Measurements from ENCODE around the gene TTK. TPM values are rescaled to one million over a fixed set of nuclear protein-coding genes. Genes with fewer than 3 reads are reported as not detected.
"Not testable (repeated sequence)": the region's sequence is repeated elsewhere in the genome, so short reads cannot be mapped to it uniquely, and the experiment has no call there.

TTK gene
- total RNA-seq, 1 donor from 2014 or later, result 22.4 TPM

- H3K4me3 Mint-ChIP-seq; H3K4me1 Mint-ChIP-seq (ENCODE audit: low read depth); intact Hi-C loops (cut with micrococcal nuclease); DNase-seq (ENCODE audit: low spot score); H3K27me3 Mint-ChIP-seq (ENCODE audit: insufficient read depth); H3K27ac Mint-ChIP-seq; H3K9me3 Mint-ChIP-seq: not testable (repeated sequence)
- peaks cover 26% of the 10 kb centered on the region for H3K36me3 Mint-ChIP-seq (ENCODE audit: low read depth)
Observed at GRCh38 chr6:80048220-80048619, 43.8 kb downstream of the TTK start.

- H3K4me1 Mint-ChIP-seq (ENCODE audit: low read depth), result no peaks in the 10 kb centered on the region
- intact Hi-C loops (cut with micrococcal nuclease), result no loop called here
- H3K4me3 Mint-ChIP-seq, result no peak overlapping the region
- peaks cover 2% of the 10 kb centered on the region for H3K27me3 Mint-ChIP-seq (ENCODE audit: insufficient read depth)
- H3K27ac Mint-ChIP-seq, result no peak overlapping the region
- no peak for DNase-seq (ENCODE audit: low spot score)
- H3K36me3 Mint-ChIP-seq (ENCODE audit: low read depth), result no peaks in the 10 kb centered on the region
- H3K9me3 Mint-ChIP-seq, result no peaks in the 10 kb centered on the region
Observed at GRCh38 chr6:80060774-80061173, 56.3 kb downstream of the TTK start.

GRCh38 chr6:80068146-80068545, 63.7 kb downstream of the TTK start:
- H3K27ac Mint-ChIP-seq; H3K9me3 Mint-ChIP-seq; H3K4me3 Mint-ChIP-seq; intact Hi-C loops (cut with micrococcal nuclease); DNase-seq (ENCODE audit: low spot score); H3K4me1 Mint-ChIP-seq (ENCODE audit: low read depth); H3K36me3 Mint-ChIP-seq (ENCODE audit: low read depth); H3K27me3 Mint-ChIP-seq (ENCODE audit: insufficient read depth): not testable (repeated sequence)

GRCh38 chr6:80070431-80070830, 66.0 kb downstream of the TTK start:
- H3K27ac Mint-ChIP-seq; H3K9me3 Mint-ChIP-seq; intact Hi-C loops (cut with micrococcal nuclease); H3K4me1 Mint-ChIP-seq (ENCODE audit: low read depth); H3K4me3 Mint-ChIP-seq; H3K27me3 Mint-ChIP-seq (ENCODE audit: insufficient read depth); H3K36me3 Mint-ChIP-seq (ENCODE audit: low read depth); DNase-seq (ENCODE audit: low spot score): not testable (repeated sequence)

GRCh38 chr6:80077067-80077466, 72.6 kb downstream of the TTK start:
- H3K4me3 Mint-ChIP-seq, result no peak overlapping the region
- no peaks in the 10 kb centered on the region for H3K9me3 Mint-ChIP-seq
- peaks cover 8% of the 10 kb centered on the region for H3K27me3 Mint-ChIP-seq (ENCODE audit: insufficient read depth)
- intact Hi-C loops (cut with micrococcal nuclease), result no loop called here
- H3K27ac Mint-ChIP-seq, result no peak overlapping the region
- no peak for DNase-seq (ENCODE audit: low spot score)
- no peaks in the 10 kb centered on the region for H3K4me1 Mint-ChIP-seq (ENCODE audit: low read depth)
- H3K36me3 Mint-ChIP-seq (ENCODE audit: low read depth), result no peaks in the 10 kb centered on the region

GRCh38 chr6:80088637-80089036, 84.2 kb downstream of the TTK start:
- no peak for DNase-seq (ENCODE audit: low spot score)
- Mint-ChIP-seq H3K27me3 (ENCODE audit: insufficient read depth) (peaks cover 21% of the 10 kb centered on the region), H3K27ac (no peak overlapping the region), H3K4me1 (ENCODE audit: low read depth) (no peaks in the 10 kb centered on the region), H3K36me3 (ENCODE audit: low read depth) (no peaks in the 10 kb centered on the region), H3K9me3 (no peaks in the 10 kb centered on the region), H3K4me3 (no peak overlapping the region)
- intact Hi-C loops (cut with micrococcal nuclease), result no loop called here

- Mint-ChIP-seq H3K9me3 (no peaks in the 10 kb centered on the region), H3K27me3 (ENCODE audit: insufficient read depth) (peaks cover 21% of the 10 kb centered on the region), H3K4me3 (no peak overlapping the region), H3K36me3 (ENCODE audit: low read depth) (no peaks in the 10 kb centered on the region), H3K4me1 (ENCODE audit: low read depth) (peaks cover 9% of the 10 kb centered on the region), H3K27ac (no peak overlapping the region)
- intact Hi-C loops (cut with micrococcal nuclease), result loop anchor here (5.0 kb wide), 1 partner anchor 519 kb away; no protein-coding TSS in a partner anchor
- DNase-seq (ENCODE audit: low spot score), result no peak
Observed at GRCh38 chr6:80091506-80091905, 87.1 kb downstream of the TTK start.

Other genes starting within 250 kb of the TTK start
- 2.0 and 2.1 TPM in 2 replicates for gene ELOVL4, start 57.1 kb upstream of the TTK start, total RNA-seq
- 13.3 and 14.4 TPM in 2 replicates for gene BCKDHB, start 102.0 kb downstream of the TTK start, total RNA-seq

Data from activated T-helper 1 cell treated with anti-CD3 and anti-CD28 coated beads, Interleukin-12 subunit alpha, Interleukin-12 subunit beta, Interleukin-2, Interleukin-4 antibody, amounts not matched to agents 30 ng/mL and 10 ng/mL and 1 ng/mL, durations not matched to agents 14 hours and 24 hours and 36 hours (primary cell).